ENCODE data around the gene PTGDR2. TPM values are rescaled to one million over a fixed set of nuclear protein-coding genes. Genes with fewer than 3 reads are reported as not detected.

Gene PTGDR2
- total and polyA plus RNA-seq, 9 of the 15 experiments (the other 6 are each of a cell fraction or from before 2014, with no cell fraction given) = 0.51 to 2.6 (median 1.6) TPM

DNA sequence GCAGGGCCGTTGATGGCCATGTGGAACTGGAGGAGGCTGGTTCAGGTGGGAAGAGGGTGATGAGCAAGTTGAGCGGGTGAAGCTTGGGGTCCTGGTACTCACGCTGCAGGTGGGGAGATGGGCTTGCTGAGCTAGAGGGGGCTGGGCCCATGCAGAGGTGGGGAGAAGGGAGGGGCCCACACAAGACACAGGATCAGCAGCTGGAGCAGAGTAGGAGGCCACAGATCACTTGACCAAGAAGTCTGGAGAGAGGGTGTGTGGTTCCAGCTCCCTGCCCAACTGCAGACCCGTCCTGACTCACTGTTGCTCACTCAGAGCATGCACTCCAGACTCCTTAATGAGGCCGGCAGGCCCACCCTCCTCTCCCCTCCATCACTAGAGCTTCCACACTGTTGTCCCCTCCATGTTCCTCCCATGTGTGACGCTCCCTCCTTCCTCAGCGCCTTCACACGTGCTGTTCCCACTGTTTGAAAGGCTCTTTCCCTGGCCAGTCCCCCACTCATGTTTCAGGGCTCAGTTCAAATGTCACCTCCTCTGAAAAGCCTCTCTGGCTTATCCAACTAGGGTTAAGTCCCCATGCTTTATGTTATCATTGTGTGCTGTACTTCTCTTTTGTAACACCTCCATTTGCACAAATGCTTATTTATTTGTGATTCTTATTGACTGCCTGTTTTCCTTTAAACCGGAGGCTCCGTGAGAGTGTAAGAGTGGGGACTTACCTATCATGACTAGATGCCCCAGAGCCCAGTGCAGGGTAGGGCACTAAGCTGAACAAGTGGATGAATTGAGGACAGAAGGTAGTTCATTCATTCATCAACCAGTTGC lies 11.5 kb downstream of the PTGDR2 start:
- WGBS (ENCODE audit: insufficient coverage, low coverage, missing lambda C conversion rate) = 13% methylated on average over 10 of the region's 10 CpGs
- in situ Hi-C loops (cut with MboI) = no loop called here
- peaks cover 55% of the 10 kb centered on the region for H3K79me2 ChIP-seq (ENCODE audit: control insufficient read depth, insufficient read depth, low read length)
- H3K27me3 ChIP-seq (ENCODE audit: control insufficient read depth in 2 of 2, insufficient read depth in 2 of 2, low read length in 2 of 2) = no peaks in the 10 kb centered on the region
- H3K9me1 ChIP-seq (ENCODE audit: control insufficient read depth, insufficient read depth, low read length) = peaks cover 3% of the 10 kb centered on the region
- peaks cover 24 to 49% of the 10 kb centered on the region in 2 experiments for H3K4me1 ChIP-seq (replicated peaks in 1 of 2; ENCODE audit: control insufficient read depth in 2 of 2, insufficient read depth in 2 of 2, low read length in 2 of 2)
- H3K36me3 ChIP-seq (ENCODE audit: control insufficient read depth, insufficient read depth, low read length) = peaks cover 47% of the 10 kb centered on the region
- peak; percentile 15 for FAIRE-seq
- no peak overlapping the region for H2AFZ ChIP-seq (ENCODE audit: low read depth, low read length)
- H3K9me3 ChIP-seq (replicated peaks; ENCODE audit: control insufficient read depth, insufficient read depth, low read depth, low read length) = no peaks in the 10 kb centered on the region
- H4K20me1 ChIP-seq (replicated peaks; ENCODE audit: control insufficient read depth, insufficient read depth, low read length) = peaks cover 3% of the 10 kb centered on the region; the same call in 1 of the 2 replicates
- POLR2A ChIA-PET = interaction anchor here (0.6 to 0.9 kb wide), 3 partner anchors 11 to 222 kb away, joined by 3 to 4 read pairs (median 4); no protein-coding TSS in a partner anchor
- peak overlapping the region; percentile 89 for H3K4me2 ChIP-seq (ENCODE audit: insufficient read depth, low read length)
- no TSS peak for BruUV-seq (replicated peaks)
- intact Hi-C loops (cut with micrococcal nuclease) = no loop called here
- ATAC-seq = peak; percentile 33
- CTCF ChIA-PET (ENCODE audit: low intra/inter-chr PET ratio) = no interaction called here
- H3K4me3 ChIP-seq = peak overlapping the region; percentile 74
- no peak overlapping the region; the same call in 2 of the 3 replicates for H3K27ac ChIP-seq (ENCODE audit: extremely low read depth, low read depth, low read length)
- peak; percentile 42 to 52 (median 45) for DNase-seq (ENCODE audit: extremely low read depth in 1 of 4, low spot score in 3 of 4)
- H3K9ac ChIP-seq (ENCODE audit: insufficient read depth in 1 of 2, low read depth in 2 of 2, low read length in 2 of 2) = peak overlapping the region; percentile 81 to 98
- TF ChIP-seq ZNF263 (CRISPR knock-in tag; IDR thresholded peaks at IDR 0.05; ENCODE audit: borderline replicate concordance) = peak; percentile 10; the same call in 1 of the 2 replicates
- TF ChIP-seq RBM15 (IDR thresholded peaks at IDR 0.05; ENCODE audit: insufficient read depth, low read length) = no peak
- no peak for TF ChIP-seq NFIC (IDR thresholded peaks at IDR 0.05)
- no peak for TF ChIP-seq ADNP (tag; IDR thresholded peaks at IDR 0.05)
- TF ChIP-seq, protein P1, sequence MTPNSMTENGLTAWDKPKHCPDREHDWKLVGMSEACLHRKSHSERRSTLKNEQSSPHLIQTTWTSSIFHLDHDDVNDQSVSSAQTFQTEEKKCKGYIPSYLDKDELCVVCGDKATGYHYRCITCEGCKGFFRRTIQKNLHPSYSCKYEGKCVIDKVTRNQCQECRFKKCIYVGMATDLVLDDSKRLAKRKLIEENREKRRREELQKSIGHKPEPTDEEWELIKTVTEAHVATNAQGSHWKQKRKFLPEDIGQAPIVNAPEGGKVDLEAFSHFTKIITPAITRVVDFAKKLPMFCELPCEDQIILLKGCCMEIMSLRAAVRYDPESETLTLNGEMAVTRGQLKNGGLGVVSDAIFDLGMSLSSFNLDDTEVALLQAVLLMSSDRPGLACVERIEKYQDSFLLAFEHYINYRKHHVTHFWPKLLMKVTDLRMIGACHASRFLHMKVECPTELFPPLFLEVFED (CRISPR knock-in tag; conservative IDR thresholded peaks at IDR 0.05) = no peak
- TF ChIP-seq PYGO2 (tag; IDR thresholded peaks at IDR 0.05) = no peak
- TF ChIP-seq CBFA2T2 (conservative IDR thresholded peaks at IDR 0.05) = no peak
- TF ChIP-seq NFYB (IDR thresholded peaks at IDR 0.05; ENCODE audit: extremely low read depth, insufficient read length) = no peak
- no peak for TF ChIP-seq ZKSCAN1 (IDR thresholded peaks at IDR 0.05; ENCODE audit: low read depth, low read length)
- TF ChIP-seq, protein P2, sequence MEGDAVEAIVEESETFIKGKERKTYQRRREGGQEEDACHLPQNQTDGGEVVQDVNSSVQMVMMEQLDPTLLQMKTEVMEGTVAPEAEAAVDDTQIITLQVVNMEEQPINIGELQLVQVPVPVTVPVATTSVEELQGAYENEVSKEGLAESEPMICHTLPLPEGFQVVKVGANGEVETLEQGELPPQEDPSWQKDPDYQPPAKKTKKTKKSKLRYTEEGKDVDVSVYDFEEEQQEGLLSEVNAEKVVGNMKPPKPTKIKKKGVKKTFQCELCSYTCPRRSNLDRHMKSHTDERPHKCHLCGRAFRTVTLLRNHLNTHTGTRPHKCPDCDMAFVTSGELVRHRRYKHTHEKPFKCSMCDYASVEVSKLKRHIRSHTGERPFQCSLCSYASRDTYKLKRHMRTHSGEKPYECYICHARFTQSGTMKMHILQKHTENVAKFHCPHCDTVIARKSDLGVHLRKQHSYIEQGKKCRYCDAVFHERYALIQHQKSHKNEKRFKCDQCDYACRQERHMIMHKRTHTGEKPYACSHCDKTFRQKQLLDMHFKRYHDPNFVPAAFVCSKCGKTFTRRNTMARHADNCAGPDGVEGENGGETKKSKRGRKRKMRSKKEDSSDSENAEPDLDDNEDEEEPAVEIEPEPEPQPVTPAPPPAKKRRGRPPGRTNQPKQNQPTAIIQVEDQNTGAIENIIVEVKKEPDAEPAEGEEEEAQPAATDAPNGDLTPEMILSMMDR (IDR thresholded peaks at IDR 0.05 in 2 of 3, conservative IDR thresholded peaks at IDR 0.05 in 1 of 3; ENCODE audit: insufficient read depth in 2 of 3, low read depth in 1 of 3, low read length in 3 of 3) = no peak
- TF ChIP-seq, protein P3, sequence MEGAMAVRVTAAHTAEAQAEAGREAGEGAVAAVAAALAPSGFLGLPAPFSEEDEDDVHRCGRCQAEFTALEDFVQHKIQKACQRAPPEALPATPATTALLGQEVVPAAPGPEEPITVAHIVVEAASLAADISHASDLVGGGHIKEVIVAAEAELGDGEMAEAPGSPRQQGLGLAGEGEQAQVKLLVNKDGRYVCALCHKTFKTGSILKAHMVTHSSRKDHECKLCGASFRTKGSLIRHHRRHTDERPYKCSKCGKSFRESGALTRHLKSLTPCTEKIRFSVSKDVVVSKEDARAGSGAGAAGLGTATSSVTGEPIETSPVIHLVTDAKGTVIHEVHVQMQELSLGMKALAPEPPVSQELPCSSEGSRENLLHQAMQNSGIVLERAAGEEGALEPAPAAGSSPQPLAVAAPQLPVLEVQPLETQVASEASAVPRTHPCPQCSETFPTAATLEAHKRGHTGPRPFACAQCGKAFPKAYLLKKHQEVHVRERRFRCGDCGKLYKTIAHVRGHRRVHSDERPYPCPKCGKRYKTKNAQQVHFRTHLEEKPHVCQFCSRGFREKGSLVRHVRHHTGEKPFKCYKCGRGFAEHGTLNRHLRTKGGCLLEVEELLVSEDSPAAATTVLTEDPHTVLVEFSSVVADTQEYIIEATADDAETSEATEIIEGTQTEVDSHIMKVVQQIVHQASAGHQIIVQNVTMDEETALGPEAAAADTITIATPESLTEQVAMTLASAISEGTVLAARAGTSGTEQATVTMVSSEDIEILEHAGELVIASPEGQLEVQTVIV (CRISPR knock-in tag; IDR thresholded peaks at IDR 0.05; ENCODE audit: borderline replicate concordance) = no peak
- no peak for TF ChIP-seq BHLHE40 (IDR thresholded peaks at IDR 0.05; ENCODE audit: low read length)
- no peak for TF ChIP-seq CSDE1 (IDR thresholded peaks at IDR 0.05)
- no peak for TF ChIP-seq PRMT5 (CRISPR knock-in tag; IDR thresholded peaks at IDR 0.05)

All from K562 (cell line).